ENCODE results near the gene TRAPPC1. TPM values are rescaled to one million over a fixed set of nuclear protein-coding genes. Genes with fewer than 3 reads are reported as not detected.

The TRAPPC1 gene
- total RNA-seq, 1 donor from 2014 or later, result 111 TPM

DNA sequence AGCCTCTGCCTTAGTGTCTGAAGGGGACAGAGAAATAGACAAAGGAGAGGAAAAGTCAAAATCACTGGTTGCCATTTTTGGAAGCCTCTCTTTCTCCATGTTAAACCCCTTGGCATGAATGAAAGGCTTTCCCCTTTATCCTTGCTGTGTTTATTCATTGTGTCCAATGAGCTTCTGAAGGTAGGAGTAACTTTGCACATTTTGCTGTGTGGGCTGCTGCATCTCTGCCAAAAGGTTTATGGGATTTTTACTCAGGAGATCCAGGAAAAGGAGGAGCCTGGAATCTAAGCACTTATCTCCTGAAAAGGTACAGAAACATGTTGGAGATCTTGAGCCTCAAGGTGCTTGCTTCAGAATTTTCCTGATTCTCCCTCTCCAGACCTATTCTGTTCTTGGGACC is 4.1 kb upstream of the TRAPPC1 start:
- Mint-ChIP-seq H3K27ac (no peak overlapping the region), H3K9me3 (no peaks in the 10 kb centered on the region), H3K27me3 (ENCODE audit: low read depth) (no peaks in the 10 kb centered on the region), H3K4me3 (no peak overlapping the region), H3K4me1 (peaks cover 33% of the 10 kb centered on the region), H3K36me3 (peaks cover 38% of the 10 kb centered on the region)
- no peak for TF ChIP-seq CTCF (IDR thresholded peaks at IDR 0.05; ENCODE audit: unreplicated experiment)
- no peak for DNase-seq (ENCODE audit: low spot score in 2 of 2, unreplicated experiment in 2 of 2)

DNA sequence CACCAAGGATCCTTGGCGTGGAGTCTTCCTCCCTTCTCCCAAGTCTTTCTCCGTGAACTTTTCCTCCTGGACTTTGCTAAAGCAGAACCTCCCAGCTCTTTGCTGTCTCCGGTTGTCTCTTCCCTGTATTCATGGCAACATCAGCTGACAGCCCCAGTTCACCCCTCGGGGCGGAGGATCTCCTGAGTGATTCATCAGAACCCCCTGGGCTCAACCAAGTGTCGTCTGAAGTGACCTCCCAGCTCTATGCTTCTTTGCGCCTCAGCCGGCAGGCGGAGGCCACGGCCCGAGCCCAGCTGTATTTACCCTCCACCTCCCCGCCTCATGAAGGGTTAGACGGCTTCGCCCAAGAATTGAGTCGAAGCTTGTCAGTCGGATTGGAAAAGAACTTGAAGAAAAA is 1.2 kb upstream of the TRAPPC1 start:
- Mint-ChIP-seq H3K27me3 (ENCODE audit: low read depth) (peaks cover 8% of the 10 kb centered on the region), H3K9me3 (no peaks in the 10 kb centered on the region), H3K4me1 (peaks cover 48% of the 10 kb centered on the region), H3K27ac (peak overlapping the region; percentile 96), H3K36me3 (peaks cover 20% of the 10 kb centered on the region), H3K4me3 (peak overlapping the region; percentile 95)
- no peak for DNase-seq (ENCODE audit: low spot score in 2 of 2, unreplicated experiment in 2 of 2)
- TF ChIP-seq CTCF (IDR thresholded peaks at IDR 0.05; ENCODE audit: unreplicated experiment), result no peak

- Mint-ChIP-seq H3K27ac (peak overlapping the region; percentile 96), H3K9me3 (no peaks in the 10 kb centered on the region), H3K4me1 (peaks cover 49% of the 10 kb centered on the region), H3K4me3 (peak overlapping the region; percentile 95), H3K36me3 (peaks cover 22% of the 10 kb centered on the region), H3K27me3 (ENCODE audit: low read depth) (peaks cover 9% of the 10 kb centered on the region)
- DNase-seq (ENCODE audit: low spot score in 2 of 2, unreplicated experiment in 2 of 2), result no peak
- no peak for TF ChIP-seq CTCF (IDR thresholded peaks at IDR 0.05; ENCODE audit: unreplicated experiment)
These were observed 741 bp upstream of the TRAPPC1 start for GRCh38 chr17:7932483-7932891.

DNA sequence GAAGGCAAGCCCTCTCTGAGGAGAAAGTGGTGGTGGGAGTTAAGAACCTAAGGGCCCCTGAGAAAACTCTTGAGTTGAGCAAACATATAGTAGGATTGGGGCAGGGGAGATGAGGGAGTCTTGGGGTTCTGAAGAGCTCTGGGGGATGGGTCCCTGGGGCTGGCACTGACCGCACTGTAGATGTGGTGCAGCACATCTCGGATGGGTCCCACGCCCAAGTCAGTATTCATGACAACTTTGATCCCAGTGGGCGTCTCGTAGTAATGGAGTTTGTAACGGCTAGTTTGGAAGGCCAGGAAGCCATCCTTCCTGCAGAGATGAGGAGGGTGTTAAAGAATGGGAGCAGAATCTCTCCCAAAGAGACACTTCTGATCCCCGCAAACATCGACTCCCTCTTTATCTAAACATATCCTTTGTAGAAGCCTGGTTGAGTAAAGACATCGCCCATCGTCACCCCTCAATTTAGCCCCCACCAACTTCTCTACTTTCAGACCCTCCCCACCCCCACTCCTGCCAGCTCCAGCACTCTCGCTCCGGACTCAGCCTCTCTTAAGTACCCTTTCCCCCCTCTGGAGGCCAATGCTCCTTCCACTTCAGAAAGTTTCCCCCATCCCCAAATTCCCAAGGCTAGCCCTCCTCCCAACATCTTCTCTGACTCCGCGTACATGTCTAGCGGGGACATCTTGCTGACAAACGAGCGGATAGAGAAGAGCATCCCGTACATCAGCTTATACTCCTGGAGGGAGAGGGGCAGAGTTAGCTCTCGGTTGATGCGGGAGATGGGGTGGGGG is 710 bp downstream of the TRAPPC1 start:
- H3K4me3 Mint-ChIP-seq, result peak overlapping the region; percentile 95
- peaks cover 11% of the 10 kb centered on the region for H3K36me3 Mint-ChIP-seq
- peaks cover 9% of the 10 kb centered on the region for H3K27me3 Mint-ChIP-seq (ENCODE audit: low read depth)
- no peak for DNase-seq (ENCODE audit: low spot score in 2 of 2, unreplicated experiment in 2 of 2)
- H3K27ac Mint-ChIP-seq, result peak overlapping the region; percentile 96
- no peaks in the 10 kb centered on the region for H3K9me3 Mint-ChIP-seq
- peaks cover 49% of the 10 kb centered on the region for H3K4me1 Mint-ChIP-seq
- no peak for TF ChIP-seq CTCF (IDR thresholded peaks at IDR 0.05; ENCODE audit: unreplicated experiment)

DNA sequence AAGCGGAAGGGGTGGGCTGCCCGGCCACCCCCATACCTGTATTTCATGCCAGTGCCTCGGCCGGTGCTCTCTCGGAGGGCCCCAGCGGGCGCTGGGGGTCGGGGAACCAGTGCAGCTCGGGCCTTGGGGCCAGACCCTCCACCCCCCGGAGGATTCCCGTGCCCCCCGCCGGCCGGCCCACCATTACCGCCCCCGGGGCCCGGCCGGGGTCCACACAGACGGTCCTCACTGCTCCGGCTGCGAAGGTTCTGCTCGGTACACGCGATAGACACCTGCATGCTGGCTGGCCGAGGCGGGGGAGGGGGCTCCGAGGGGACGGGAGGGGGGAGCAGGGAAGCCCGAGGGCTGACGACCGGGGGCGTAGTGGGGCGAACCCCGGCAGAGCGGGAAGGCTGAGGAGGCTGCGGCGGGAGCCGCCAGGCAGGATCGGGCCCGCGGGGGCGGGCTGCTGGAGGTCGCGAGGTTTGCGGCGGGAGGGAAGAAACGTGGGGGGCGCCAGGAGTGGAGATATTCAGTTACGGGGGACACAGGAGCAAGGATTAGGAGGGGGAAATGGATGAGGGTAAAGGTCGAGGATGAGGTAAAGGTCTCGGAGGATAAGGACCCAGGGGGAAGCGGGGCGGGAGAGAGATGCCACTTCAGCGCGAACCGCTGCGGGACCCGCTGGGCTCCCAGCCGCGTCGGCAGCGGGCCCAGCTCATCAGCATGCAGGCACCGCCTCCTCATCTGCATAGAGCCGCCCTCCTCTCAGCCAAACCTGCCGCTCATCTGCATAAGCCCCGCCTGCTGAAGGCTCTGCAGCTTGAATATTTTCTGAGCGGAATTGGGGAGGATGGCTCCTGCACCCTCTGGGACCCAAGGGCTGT is 2.4 kb downstream of the TRAPPC1 start, which contains the start of gene KCNAB3:
Gene KCNAB3 (minus strand): TSS at position 699 of the 866 bp plus-strand sequence. CDS start 421 bp downstream, at position 278.
- Mint-ChIP-seq H3K4me1 (peaks cover 40% of the 10 kb centered on the region), H3K36me3 (peaks cover 3% of the 10 kb centered on the region), H3K27ac (peak within 1 kb of the TSS; percentile 88), H3K9me3 (no peaks in the 10 kb centered on the region), H3K27me3 (ENCODE audit: low read depth) (peaks cover 11% of the 10 kb centered on the region), H3K4me3 (peak within 1 kb of the TSS; percentile 95)
- peak; percentile 64 to 77 for DNase-seq (ENCODE audit: low spot score in 2 of 2, unreplicated experiment in 2 of 2)
- TF ChIP-seq CTCF (IDR thresholded peaks at IDR 0.05; ENCODE audit: unreplicated experiment), result no peak

Measured in mesothelial cell of epicardium (in vitro differentiated cells).